Calu3 (cell line): Measurements from ENCODE around the gene NRG3. TPM values are rescaled to one million over a fixed set of nuclear protein-coding genes. Genes with fewer than 3 reads are reported as not detected.

Experiments
- BruUV-seq: library from RNA; stranded (reverse); fragments of 400-500 nt; replicated peaks from 2 replicates; lab custom pipeline; 2021; lab: Mats Ljungman, UMichigan
- CTCF ChIA-PET: fragments of 300-600 bp; sonication (Branson Sonifier 250); formaldehyde crosslinking; loops from one replicate; lab custom pipeline; 2022; ENCODE audit warnings: antibody characterized with exemption; lab: Charles Lee
- DNase-seq: peaks from one replicate; pipeline ENCODE4 v3.0.0; 2022
- H3K27ac Mint-ChIP-seq: one replicate; pipeline ENCODE4 v1.8.0; 2022; ENCODE audit warnings: mixed read lengths; ENCODE audit not compliant: unreplicated experiment
- H3K27me3 Mint-ChIP-seq: one replicate; pipeline ENCODE4 v1.8.0; 2022; ENCODE audit warnings: mixed read lengths; ENCODE audit not compliant: unreplicated experiment
- H3K36me3 Mint-ChIP-seq: one replicate; pipeline ENCODE4 v1.8.0; 2022; ENCODE audit warnings: mild to moderate bottlenecking, moderate library complexity, mixed read lengths; ENCODE audit not compliant: insufficient read depth, unreplicated experiment
- H3K4me1 Mint-ChIP-seq: one replicate; pipeline ENCODE4 v1.8.0; 2022; ENCODE audit warnings: mild to moderate bottlenecking, low read depth, mixed read lengths; ENCODE audit not compliant: unreplicated experiment
- H3K4me3 Mint-ChIP-seq: one replicate; pipeline ENCODE4 v1.8.0; 2022; ENCODE audit warnings: mild to moderate bottlenecking, low read depth, moderate library complexity, mixed read lengths; ENCODE audit not compliant: unreplicated experiment
- H3K9me3 Mint-ChIP-seq: one replicate; pipeline ENCODE4 v1.8.0; 2022; ENCODE audit warnings: low read depth, mixed read lengths; ENCODE audit not compliant: unreplicated experiment
- intact Hi-C: fragments of 100-400 bp; cut with micrococcal nuclease; formaldehyde crosslinking; loops from one replicate; pipeline ENCODE4 v1.10.0; 2022; ENCODE audit not compliant: unreplicated experiment
- total RNA-seq: library from RNA; stranded (reverse); gene quantifications from 2 replicates; pipeline ENCODE4 v1.2.3, GENCODE V29; 2022
- TF ChIP-seq, protein P1 (sequence below): fragments of 200-600 bp; IDR thresholded peaks from one replicate; pipeline ENCODE4 v1.8.0; 2022; ENCODE audit warnings: antibody characterized with exemption; ENCODE audit not compliant: unreplicated experiment

Gene NRG3
- total RNA-seq, 1 experiment from 2014 or later = 46.3 TPM

DNA sequence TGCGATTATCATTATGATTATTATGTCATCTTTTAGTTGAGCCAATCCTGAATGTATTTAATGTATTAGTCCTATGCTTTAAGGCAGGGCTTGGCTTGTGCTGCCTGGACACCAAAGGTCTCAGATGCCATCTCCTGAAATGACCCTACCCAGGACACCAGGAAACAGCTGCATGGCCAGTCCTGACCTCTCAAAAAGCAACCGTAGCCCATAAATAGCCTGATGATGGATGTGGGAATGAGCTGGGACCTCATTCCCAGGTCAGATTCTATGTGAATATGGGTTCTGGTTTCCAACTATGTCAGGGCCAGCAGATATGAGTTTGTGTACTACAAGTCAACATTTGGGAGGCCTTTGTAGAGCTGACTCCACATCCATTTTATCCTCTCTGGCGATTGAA lies 438.4 kb downstream of the NRG3 start:
- intact Hi-C loops = no loop called here

DNA sequence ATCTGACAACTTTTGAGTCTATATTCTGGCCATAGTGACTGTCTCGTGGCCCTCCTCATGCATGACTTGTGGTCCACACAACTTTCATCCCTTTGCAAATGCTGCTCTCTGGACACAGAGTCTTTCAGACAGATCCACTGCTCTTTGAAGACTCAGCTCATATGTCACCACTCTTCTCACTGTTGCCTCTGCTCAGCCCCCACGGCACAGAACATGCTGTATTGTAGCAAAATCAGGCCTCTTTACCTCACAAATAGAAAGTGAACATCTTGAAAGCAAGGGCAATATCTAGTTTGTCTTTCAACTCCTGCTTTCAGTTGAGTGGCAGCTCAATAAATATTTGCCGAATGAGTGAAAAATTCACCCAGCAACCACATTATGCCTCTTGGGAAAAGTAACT lies 443.5 kb downstream of the NRG3 start:
- Mint-ChIP-seq H3K4me1 (peaks cover 12% of the 10 kb centered on the region), H3K27me3 (no peaks in the 10 kb centered on the region), H3K4me3 (no peak overlapping the region), H3K27ac (no peak overlapping the region), H3K9me3 (no peaks in the 10 kb centered on the region), H3K36me3 (no peaks in the 10 kb centered on the region)
- DNase-seq = no peak
- CTCF ChIA-PET = no interaction called here
- TF ChIP-seq, protein P1, sequence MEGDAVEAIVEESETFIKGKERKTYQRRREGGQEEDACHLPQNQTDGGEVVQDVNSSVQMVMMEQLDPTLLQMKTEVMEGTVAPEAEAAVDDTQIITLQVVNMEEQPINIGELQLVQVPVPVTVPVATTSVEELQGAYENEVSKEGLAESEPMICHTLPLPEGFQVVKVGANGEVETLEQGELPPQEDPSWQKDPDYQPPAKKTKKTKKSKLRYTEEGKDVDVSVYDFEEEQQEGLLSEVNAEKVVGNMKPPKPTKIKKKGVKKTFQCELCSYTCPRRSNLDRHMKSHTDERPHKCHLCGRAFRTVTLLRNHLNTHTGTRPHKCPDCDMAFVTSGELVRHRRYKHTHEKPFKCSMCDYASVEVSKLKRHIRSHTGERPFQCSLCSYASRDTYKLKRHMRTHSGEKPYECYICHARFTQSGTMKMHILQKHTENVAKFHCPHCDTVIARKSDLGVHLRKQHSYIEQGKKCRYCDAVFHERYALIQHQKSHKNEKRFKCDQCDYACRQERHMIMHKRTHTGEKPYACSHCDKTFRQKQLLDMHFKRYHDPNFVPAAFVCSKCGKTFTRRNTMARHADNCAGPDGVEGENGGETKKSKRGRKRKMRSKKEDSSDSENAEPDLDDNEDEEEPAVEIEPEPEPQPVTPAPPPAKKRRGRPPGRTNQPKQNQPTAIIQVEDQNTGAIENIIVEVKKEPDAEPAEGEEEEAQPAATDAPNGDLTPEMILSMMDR = no peak
- BruUV-seq = no TSS peak
- intact Hi-C loops = no loop called here

More for the DNA sequence above, 438.4 kb downstream of the NRG3 start:
- H3K27ac Mint-ChIP-seq = no peak overlapping the region
- TF ChIP-seq, protein P1 = no peak
- no peak for DNase-seq
- no TSS peak for BruUV-seq
- H3K9me3 Mint-ChIP-seq = no peaks in the 10 kb centered on the region
- no peaks in the 10 kb centered on the region for H3K27me3 Mint-ChIP-seq
- CTCF ChIA-PET = no interaction called here
- no peak overlapping the region for H3K4me3 Mint-ChIP-seq
- H3K36me3 Mint-ChIP-seq = no peaks in the 10 kb centered on the region
- no peaks in the 10 kb centered on the region for H3K4me1 Mint-ChIP-seq

DNA sequence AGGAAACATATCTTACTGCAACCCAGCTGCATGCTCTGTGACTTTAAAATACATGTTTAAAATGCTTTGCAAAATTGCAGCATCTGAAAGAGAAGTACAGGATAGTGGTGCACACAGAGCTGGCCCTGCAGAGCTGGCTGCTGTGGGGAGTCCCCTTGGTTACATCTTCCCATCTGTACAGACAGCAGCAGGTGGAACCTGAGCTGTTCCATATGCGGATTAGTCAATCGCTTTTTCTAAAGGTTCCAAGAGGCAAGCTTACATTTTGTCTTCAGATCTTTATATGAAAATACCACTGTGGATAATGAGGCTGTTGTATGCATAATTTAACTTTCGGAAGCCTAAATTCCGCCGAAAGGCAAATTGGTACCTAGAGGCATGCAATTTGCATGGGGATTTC lies 444.1 kb downstream of the NRG3 start:
- H3K36me3 Mint-ChIP-seq = no peaks in the 10 kb centered on the region
- TF ChIP-seq, protein P1 = no peak
- CTCF ChIA-PET = no interaction called here
- intact Hi-C loops = no loop called here
- no peaks in the 10 kb centered on the region for H3K9me3 Mint-ChIP-seq
- no peaks in the 10 kb centered on the region for H3K27me3 Mint-ChIP-seq
- BruUV-seq = no TSS peak
- no peak for DNase-seq
- H3K27ac Mint-ChIP-seq = no peak overlapping the region
- H3K4me1 Mint-ChIP-seq = peaks cover 12% of the 10 kb centered on the region
- no peak overlapping the region for H3K4me3 Mint-ChIP-seq

DNA sequence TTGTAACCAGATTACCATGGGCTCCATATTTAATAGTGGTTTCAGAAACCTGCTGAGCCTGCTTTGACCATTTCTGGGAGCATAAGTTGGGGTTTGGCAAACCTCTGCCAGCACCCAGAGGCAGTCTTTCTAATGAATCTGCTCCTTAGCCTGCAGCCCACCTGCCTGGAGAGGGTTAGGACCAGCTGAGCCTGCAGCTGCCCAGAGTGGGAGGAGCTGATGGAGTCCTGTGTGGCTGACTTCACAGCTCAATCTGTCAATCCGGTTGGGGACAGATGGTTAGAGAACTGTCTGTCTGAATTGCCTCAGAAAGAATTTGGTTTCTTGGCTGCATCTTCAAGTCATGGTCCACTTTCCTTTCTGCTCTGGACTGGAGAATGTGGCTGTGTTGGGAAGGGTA lies 444.6 kb downstream of the NRG3 start:
- Mint-ChIP-seq H3K27ac (no peak overlapping the region), H3K27me3 (no peaks in the 10 kb centered on the region), H3K4me3 (no peak overlapping the region), H3K9me3 (no peaks in the 10 kb centered on the region), H3K4me1 (peaks cover 12% of the 10 kb centered on the region), H3K36me3 (no peaks in the 10 kb centered on the region)
- CTCF ChIA-PET = no interaction called here
- TF ChIP-seq, protein P1 = no peak
- BruUV-seq = no TSS peak
- intact Hi-C loops = no loop called here
- DNase-seq = no peak
